Colonic mucosa (tissue), 4 donors: ENCODE results near the gene MAD2L2. TPM values are rescaled to one million over a fixed set of nuclear protein-coding genes. Genes with fewer than 3 reads are reported as not detected.

Experiments
- DNase-seq: peaks from one replicate; pipeline ENCODE4 v3.0.0-alpha.2; 2020
- H3K27ac ChIP-seq: fragments of 200-600 bp; one replicate; pipeline ENCODE4 v1.8.0; 2021
- H3K27me3 ChIP-seq: fragments of 200-600 bp; one replicate; pipeline ENCODE4 v1.8.0; 2021
- H3K36me3 ChIP-seq: fragments of 200-600 bp; one replicate; pipeline ENCODE4 v1.8.0; 2021
- H3K4me1 ChIP-seq: fragments of 200-600 bp; one replicate; pipeline ENCODE4 v1.8.0; 2021; ENCODE audit warnings: mild to moderate bottlenecking
- H3K4me3 ChIP-seq: fragments of 200-600 bp; one replicate; pipeline ENCODE4 v1.8.0; 2021
- H3K9ac ChIP-seq, 2 donors: one replicate each; pipeline ENCODE4 v1.7.0; 2013; ENCODE audit warnings: control low read depth in 2 of 2, low read depth in 2 of 2, low read length in 2 of 2
- H3K9me3 ChIP-seq: fragments of 200-600 bp; one replicate; pipeline ENCODE4 v1.8.0; 2021
- intact Hi-C: fragments of 100-400 bp; cut with DNase I; formaldehyde crosslinking; loops from one replicate; pipeline ENCODE4 v1.14.1; 2022
- total RNA-seq, 2 donors: library from RNA; stranded (reverse); fragmentation: NEBNext Ultra II Directional in 1 of 2; extraction: Animal tissue kit (Norgen Biotek cat#: 25700) in 1 of 2; gene quantifications; one replicate each; pipeline ENCODE4 v1.2.1, GENCODE V29; 2021
- TF ChIP-seq, protein P1 (sequence below): fragments of 200-600 bp; IDR thresholded peaks from one replicate; pipeline ENCODE4 v1.8.0; 2022; ENCODE audit warnings: antibody characterized with exemption, mild to moderate bottlenecking
- donor health status: healthy.
- donor health status: DM: no; HTN: no; CAD: no.
- donor health status: DM: no; HTN: no; CAD: no.

MAD2L2 gene
- total RNA-seq, 2 donors from 2014 or later = 8.5 to 12.4 TPM

DNA sequence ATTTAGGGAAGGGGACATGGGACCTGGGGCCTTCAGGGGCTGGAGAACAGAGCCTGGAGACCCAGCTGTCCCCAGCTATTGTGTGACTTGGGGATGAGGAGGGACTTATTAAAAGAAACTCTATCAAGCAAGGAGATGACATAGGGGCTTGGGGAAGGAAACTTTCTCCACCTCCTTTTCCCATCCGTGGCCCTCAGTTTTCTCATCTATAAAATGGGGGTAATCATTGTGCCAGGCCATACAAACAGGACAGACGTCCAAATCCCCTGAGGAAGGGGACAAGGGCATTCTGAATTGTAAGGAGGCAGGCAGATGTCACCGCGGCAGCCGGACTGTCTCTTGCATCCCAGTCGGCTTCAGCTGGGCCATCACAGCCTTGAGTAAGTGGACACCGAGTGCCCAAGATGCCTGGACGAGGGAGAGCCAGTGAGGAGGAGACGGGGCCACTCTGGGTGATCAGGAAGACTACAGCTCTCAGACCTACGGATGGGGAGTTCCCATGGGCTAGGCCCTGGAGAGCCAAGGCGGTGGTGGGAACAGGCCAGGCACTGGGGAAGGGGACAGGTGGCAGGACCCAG, 28.7 kb downstream of the MAD2L2 start:
- Histone ChIP-seq H3K27me3 (no peaks in the 10 kb centered on the region), H3K27ac (no peak overlapping the region), H3K4me1 (peaks cover 9% of the 10 kb centered on the region), H3K36me3 (no peaks in the 10 kb centered on the region), H3K9me3 (no peaks in the 10 kb centered on the region), H3K4me3 (no peak overlapping the region), H3K9ac (no peak overlapping the region)
- no peak for DNase-seq
- intact Hi-C loops = loop anchor here (5.0 kb wide), 1 partner anchor 70 kb away; no protein-coding TSS in a partner anchor
- TF ChIP-seq, protein P1, sequence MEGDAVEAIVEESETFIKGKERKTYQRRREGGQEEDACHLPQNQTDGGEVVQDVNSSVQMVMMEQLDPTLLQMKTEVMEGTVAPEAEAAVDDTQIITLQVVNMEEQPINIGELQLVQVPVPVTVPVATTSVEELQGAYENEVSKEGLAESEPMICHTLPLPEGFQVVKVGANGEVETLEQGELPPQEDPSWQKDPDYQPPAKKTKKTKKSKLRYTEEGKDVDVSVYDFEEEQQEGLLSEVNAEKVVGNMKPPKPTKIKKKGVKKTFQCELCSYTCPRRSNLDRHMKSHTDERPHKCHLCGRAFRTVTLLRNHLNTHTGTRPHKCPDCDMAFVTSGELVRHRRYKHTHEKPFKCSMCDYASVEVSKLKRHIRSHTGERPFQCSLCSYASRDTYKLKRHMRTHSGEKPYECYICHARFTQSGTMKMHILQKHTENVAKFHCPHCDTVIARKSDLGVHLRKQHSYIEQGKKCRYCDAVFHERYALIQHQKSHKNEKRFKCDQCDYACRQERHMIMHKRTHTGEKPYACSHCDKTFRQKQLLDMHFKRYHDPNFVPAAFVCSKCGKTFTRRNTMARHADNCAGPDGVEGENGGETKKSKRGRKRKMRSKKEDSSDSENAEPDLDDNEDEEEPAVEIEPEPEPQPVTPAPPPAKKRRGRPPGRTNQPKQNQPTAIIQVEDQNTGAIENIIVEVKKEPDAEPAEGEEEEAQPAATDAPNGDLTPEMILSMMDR = no peak

DNA sequence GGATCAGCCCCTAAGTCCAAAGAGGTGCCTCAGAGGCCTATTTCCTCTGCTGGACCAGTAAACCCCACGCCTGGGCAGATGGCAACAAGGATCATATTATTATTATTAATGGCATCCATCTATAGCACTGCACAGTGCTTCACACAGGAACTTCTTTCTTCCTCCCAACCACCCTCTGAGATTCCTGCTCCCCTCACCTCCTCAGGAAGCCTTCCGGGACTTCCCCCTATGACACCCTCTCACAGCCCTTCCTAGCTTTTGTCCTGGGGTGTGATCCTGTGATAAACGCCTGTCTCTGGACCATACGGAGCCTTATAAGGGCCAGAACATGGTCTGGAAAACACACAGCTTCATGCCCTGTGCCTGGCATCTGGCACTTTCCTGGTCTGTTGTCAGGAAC, 29.9 kb downstream of the MAD2L2 start:
- intact Hi-C loops = loop anchor here (5.0 kb wide), 1 partner anchor 71 kb away; no protein-coding TSS in a partner anchor
- Histone ChIP-seq H3K4me3 (no peak overlapping the region), H3K27ac (no peak overlapping the region), H3K9me3 (no peaks in the 10 kb centered on the region), H3K27me3 (no peaks in the 10 kb centered on the region), H3K4me1 (peaks cover 9% of the 10 kb centered on the region), H3K36me3 (no peaks in the 10 kb centered on the region), H3K9ac (no peak overlapping the region)
- DNase-seq = no peak
- TF ChIP-seq, protein P1 = no peak

DNA sequence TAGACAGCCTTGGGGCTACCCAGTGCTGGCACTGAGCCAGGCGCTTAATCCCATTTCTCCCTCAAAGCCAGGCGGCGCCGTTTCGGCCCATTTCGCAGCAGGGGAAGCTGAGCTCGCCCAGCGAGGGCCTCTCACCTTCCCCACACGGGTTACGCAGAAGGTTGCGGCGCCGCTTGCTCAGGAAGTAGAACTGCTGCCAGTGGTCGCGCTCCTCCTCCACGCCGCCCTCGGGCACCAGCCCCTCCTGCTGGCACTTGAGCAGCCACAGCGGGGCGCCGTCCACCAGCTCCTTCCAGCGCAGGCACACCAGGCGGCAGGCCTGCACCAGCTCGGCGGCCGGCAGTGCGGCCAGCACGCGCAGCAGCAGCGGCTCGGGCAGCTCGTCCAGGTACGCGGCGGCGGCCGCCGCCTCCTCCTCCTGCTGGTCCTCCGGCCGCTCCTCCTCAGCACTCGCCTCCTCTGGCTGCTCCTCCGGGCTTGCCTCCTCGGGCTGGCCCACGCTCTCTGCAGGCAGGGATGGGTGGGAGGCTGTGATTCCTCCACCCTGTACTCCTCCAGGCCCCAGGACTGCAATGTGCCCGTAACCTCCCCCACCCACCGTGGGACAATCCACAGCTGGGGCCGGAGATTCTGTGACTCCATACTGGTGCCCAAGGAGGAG, 30.5 kb downstream of the MAD2L2 start:
- H3K36me3 ChIP-seq = no peaks in the 10 kb centered on the region
- H3K27ac ChIP-seq = no peak overlapping the region
- no peaks in the 10 kb centered on the region for H3K27me3 ChIP-seq
- DNase-seq = peak; percentile 72
- H3K4me3 ChIP-seq = no peak overlapping the region
- no peaks in the 10 kb centered on the region for H3K9me3 ChIP-seq
- intact Hi-C loops = loop anchor here (5.0 kb wide), 1 partner anchor 72 kb away; no protein-coding TSS in a partner anchor
- TF ChIP-seq, protein P1 = peak; percentile 68
- peaks cover 9% of the 10 kb centered on the region for H3K4me1 ChIP-seq
- peak overlapping the region in 1 of 2 donors; percentile 56 for H3K9ac ChIP-seq

DNA sequence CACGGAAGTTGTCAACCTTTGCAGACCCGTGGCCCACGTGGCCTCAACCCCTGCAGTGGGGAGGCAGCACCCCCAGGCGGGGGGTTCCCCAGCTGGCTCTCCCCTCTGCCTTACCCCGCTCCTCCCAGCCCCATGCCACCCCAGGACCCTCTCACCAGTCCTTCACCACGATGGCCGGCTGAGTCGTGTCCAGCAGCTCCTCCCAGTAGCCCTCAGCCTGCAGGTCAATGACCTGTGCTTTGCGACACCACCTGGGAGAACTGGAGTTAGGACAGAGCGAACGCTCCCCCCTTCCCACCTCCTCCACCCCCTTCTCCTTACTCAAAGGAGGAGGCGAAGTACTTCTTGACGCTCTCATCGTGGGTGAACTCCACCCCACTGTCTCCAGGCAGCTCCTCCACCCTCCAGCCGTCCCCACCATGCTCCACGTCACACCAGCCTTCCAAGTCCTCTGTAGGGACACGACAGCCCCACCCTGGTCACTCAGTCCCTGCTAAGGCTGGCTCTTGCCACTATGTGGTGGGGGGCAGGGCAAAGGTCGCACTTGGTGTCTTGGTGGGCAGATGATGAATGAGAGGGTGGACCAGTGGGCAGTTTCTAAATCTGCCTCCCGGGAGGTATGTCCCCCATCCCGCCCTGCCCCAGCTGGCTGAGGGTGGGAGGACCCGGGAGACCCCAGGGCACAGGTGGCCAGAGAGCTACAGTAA, 31.2 kb downstream of the MAD2L2 start:
- no peaks in the 10 kb centered on the region for H3K27me3 ChIP-seq
- H3K4me3 ChIP-seq = no peak overlapping the region
- DNase-seq = no peak
- H3K9me3 ChIP-seq = no peaks in the 10 kb centered on the region
- TF ChIP-seq, protein P1 = no peak
- intact Hi-C loops = loop anchor here (5.0 kb wide), 1 partner anchor 73 kb away; no protein-coding TSS in a partner anchor
- no peaks in the 10 kb centered on the region for H3K36me3 ChIP-seq
- peak overlapping the region in 1 of 2 donors; percentile 56 for H3K9ac ChIP-seq
- H3K27ac ChIP-seq = no peak overlapping the region
- peaks cover 9% of the 10 kb centered on the region for H3K4me1 ChIP-seq

DNA sequence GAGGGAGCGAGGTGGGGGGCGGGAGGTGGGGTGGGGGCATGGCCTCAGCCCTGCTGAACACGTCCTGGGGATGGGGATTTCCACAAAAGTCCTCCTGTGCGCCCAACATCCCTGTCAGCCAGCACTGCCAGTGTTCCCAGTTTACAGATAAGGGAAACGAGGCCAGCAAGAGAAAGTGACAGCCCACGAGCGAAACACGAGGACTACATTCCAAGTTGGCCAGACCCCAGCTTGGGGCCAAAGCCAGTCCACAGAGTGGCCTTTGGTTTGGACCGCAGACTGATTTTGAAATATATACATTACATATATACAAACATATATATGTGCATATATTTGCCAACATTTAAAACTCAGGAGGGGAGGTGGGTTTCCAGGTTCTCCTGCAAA, 31.7 kb downstream of the MAD2L2 start:
- Histone ChIP-seq H3K4me1 (peaks cover 9% of the 10 kb centered on the region), H3K27ac (no peak overlapping the region), H3K27me3 (no peaks in the 10 kb centered on the region), H3K36me3 (no peaks in the 10 kb centered on the region), H3K9me3 (no peaks in the 10 kb centered on the region), H3K4me3 (no peak overlapping the region), H3K9ac (no peak overlapping the region)
- intact Hi-C loops = no loop called here
- no peak for DNase-seq
- TF ChIP-seq, protein P1 = no peak
